Endothelial cell (in vitro differentiated cells): ENCODE measurements around the gene ADAR. TPM values are rescaled to one million over a fixed set of nuclear protein-coding genes. Genes with fewer than 3 reads are reported as not detected.

Source experiments
- DNase-seq: peaks from one replicate; pipeline ENCODE4 v3.0.0; 2021; ENCODE audit warnings: low spot score
- H3K27ac Mint-ChIP-seq: one replicate; pipeline ENCODE4 v1.8.0; 2021; ENCODE audit warnings: mixed read lengths, inconsistent platforms; ENCODE audit not compliant: unreplicated experiment
- H3K27me3 Mint-ChIP-seq: one replicate; pipeline ENCODE4 v1.8.0; 2021; ENCODE audit warnings: mild to moderate bottlenecking, moderate library complexity, mixed read lengths, inconsistent platforms; ENCODE audit not compliant: unreplicated experiment
- H3K36me3 Mint-ChIP-seq: one replicate; pipeline ENCODE4 v1.8.0; 2021; ENCODE audit warnings: mild to moderate bottlenecking, low read depth, mixed read lengths, inconsistent platforms; ENCODE audit not compliant: unreplicated experiment
- H3K4me1 Mint-ChIP-seq: one replicate; pipeline ENCODE4 v1.8.0; 2021; ENCODE audit warnings: mild to moderate bottlenecking, mixed read lengths, inconsistent platforms; ENCODE audit not compliant: unreplicated experiment
- H3K4me3 Mint-ChIP-seq: one replicate; pipeline ENCODE4 v1.8.0; 2021; ENCODE audit warnings: mild to moderate bottlenecking, mixed read lengths, inconsistent platforms; ENCODE audit not compliant: unreplicated experiment
- H3K9me3 Mint-ChIP-seq: one replicate; pipeline ENCODE4 v1.8.0; 2021; ENCODE audit warnings: mixed read lengths, inconsistent platforms; ENCODE audit not compliant: unreplicated experiment
- CTCF ChIP-seq: fragments of 200-600 bp; sonication (generic); IDR thresholded peaks from one replicate; pipeline ENCODE4 v1.5.0; 2021; ENCODE audit warnings: antibody characterized with exemption; ENCODE audit not compliant: unreplicated experiment
- total RNA-seq: library from RNA; stranded (reverse); fragmentation: NEBNext Ultra II Directional; extraction: Animal tissue kit (Norgen Biotek cat#: 25700); gene quantifications from one replicate; pipeline ENCODE4 v1.2.1, GENCODE V29; 2021; ENCODE audit not compliant: unreplicated experiment

The ADAR gene
- total RNA-seq, 1 donor from 2014 or later = 156 TPM

GRCh38 chr1:154639876-154640275, 31.9 kb upstream of the ADAR start:
- H3K4me3 Mint-ChIP-seq = no peak overlapping the region
- no peaks in the 10 kb centered on the region for H3K27me3 Mint-ChIP-seq
- H3K27ac Mint-ChIP-seq = no peak overlapping the region
- no peak for DNase-seq
- no peaks in the 10 kb centered on the region for H3K9me3 Mint-ChIP-seq
- no peaks in the 10 kb centered on the region for H3K4me1 Mint-ChIP-seq
- H3K36me3 Mint-ChIP-seq = no peaks in the 10 kb centered on the region
- TF ChIP-seq CTCF = no peak

GRCh38 chr1:154635171-154635570, 27.2 kb upstream of the ADAR start:
- no peaks in the 10 kb centered on the region for H3K36me3 Mint-ChIP-seq
- no peak overlapping the region for H3K4me3 Mint-ChIP-seq
- H3K4me1 Mint-ChIP-seq = no peaks in the 10 kb centered on the region
- H3K9me3 Mint-ChIP-seq = no peaks in the 10 kb centered on the region
- no peak for TF ChIP-seq CTCF
- DNase-seq = no peak
- no peak overlapping the region for H3K27ac Mint-ChIP-seq
- H3K27me3 Mint-ChIP-seq = no peaks in the 10 kb centered on the region

GRCh38 chr1:154629675-154630073, 21.7 kb upstream of the ADAR start:
- H3K4me1 Mint-ChIP-seq = peaks cover 16% of the 10 kb centered on the region
- H3K27me3 Mint-ChIP-seq = peaks cover 2% of the 10 kb centered on the region
- H3K27ac Mint-ChIP-seq = no peak overlapping the region
- DNase-seq = no peak
- TF ChIP-seq CTCF = no peak
- H3K4me3 Mint-ChIP-seq = no peak overlapping the region
- H3K36me3 Mint-ChIP-seq = peaks cover 3% of the 10 kb centered on the region
- H3K9me3 Mint-ChIP-seq = no peaks in the 10 kb centered on the region

GRCh38 chr1:154629061-154629674, 21.2 kb upstream of the ADAR start:
- Mint-ChIP-seq H3K4me3 (no peak overlapping the region), H3K36me3 (peaks cover 3% of the 10 kb centered on the region), H3K4me1 (peaks cover 16% of the 10 kb centered on the region), H3K27ac (no peak overlapping the region), H3K27me3 (peaks cover 2% of the 10 kb centered on the region), H3K9me3 (no peaks in the 10 kb centered on the region)
- DNase-seq = no peak
- TF ChIP-seq CTCF = no peak

- Mint-ChIP-seq H3K27ac (peak overlapping the region; percentile 99), H3K4me1 (peaks cover 16% of the 10 kb centered on the region), H3K9me3 (no peaks in the 10 kb centered on the region), H3K36me3 (peaks cover 3% of the 10 kb centered on the region), H3K4me3 (peak overlapping the region; percentile 95), H3K27me3 (peaks cover 2% of the 10 kb centered on the region)
- DNase-seq = no peak
- TF ChIP-seq CTCF = no peak
These were observed 20.1 kb upstream of the ADAR start for GRCh38 chr1:154628121-154628405.
